Neural cell (in vitro differentiated cells): ENCODE measurements around the gene RAB41. TPM values are rescaled to one million over a fixed set of nuclear protein-coding genes. Genes with fewer than 3 reads are reported as not detected.

Experiments
- H2AFZ ChIP-seq: fragments of 200-600, 300-800 bp; sonication (generic), shearing (Covaris generic); 2 replicates; pipeline ENCODE4 v1.6.0; 2014; ENCODE audit warnings: low read depth, mild to moderate bottlenecking, antibody characterized with exemption, low read length, moderate library complexity
- H3F3A ChIP-seq: fragments of 200-600 bp; shearing (Covaris generic); 2 replicates; pipeline ENCODE4 v1.6.1; 2016; ENCODE audit warnings: mild to moderate bottlenecking, moderate library complexity, mixed read lengths, antibody characterized with exemption, low read length; ENCODE audit not compliant: insufficient read depth, poor library complexity, severe bottlenecking
- H3K27ac ChIP-seq: fragments of 200-600, 300-800 bp; sonication (generic), shearing (Covaris generic); 2 replicates; pipeline ENCODE4 v1.5.1; 2014; ENCODE audit warnings: mild to moderate bottlenecking, low read length, moderate library complexity
- H3K27me3 ChIP-seq: fragments of 300-800, 200-600 bp; sonication (generic), shearing (Covaris generic); 2 replicates; pipeline ENCODE4 v1.6.0; 2014; ENCODE audit warnings: mild to moderate bottlenecking, low read depth, low read length, moderate library complexity; ENCODE audit not compliant: insufficient read depth
- H3K36me3 ChIP-seq: fragments of 300-800, 200-600 bp; sonication (generic), shearing (Covaris generic); 2 replicates; pipeline ENCODE4 v1.5.1; 2014; ENCODE audit warnings: mild to moderate bottlenecking, antibody characterized with exemption, low read length, moderate library complexity; ENCODE audit not compliant: insufficient read depth
- H3K4me2 ChIP-seq: fragments of 300-800, 200-600 bp; sonication (generic), shearing (Covaris generic); 2 replicates; pipeline ENCODE4 v1.6.0; 2014; ENCODE audit warnings: mild to moderate bottlenecking, low read length
- H3K4me3 ChIP-seq: fragments of 300-800, 200-600 bp; sonication (generic), shearing (Covaris generic); 2 replicates; pipeline ENCODE4 v1.5.1; 2014; ENCODE audit warnings: mild to moderate bottlenecking, low read length, moderate library complexity
- H3K79me2 ChIP-seq: fragments of 200-600 bp; shearing (Covaris generic); replicated peaks from 2 replicates; pipeline ENCODE4 v1.6.0; 2014; ENCODE audit warnings: mild to moderate bottlenecking, low read length, moderate library complexity; ENCODE audit not compliant: insufficient read depth
- H3K9ac ChIP-seq: fragments of 300-800, 200-600 bp; sonication (generic), shearing (Covaris generic); 2 replicates; pipeline ENCODE4 v1.6.1; 2016; ENCODE audit warnings: mild to moderate bottlenecking, low read length, mixed read lengths
- H3K9me2 ChIP-seq: fragments of 200-600 bp; shearing (Covaris generic); 2 replicates; pipeline ENCODE4 v1.6.1; 2016; ENCODE audit warnings: mild to moderate bottlenecking, low read length, mixed read lengths; ENCODE audit not compliant: insufficient read depth
- H3K9me3 ChIP-seq: fragments of 200-600, 300-800 bp; sonication (generic), shearing (Covaris generic); 2 replicates; pipeline ENCODE4 v1.6.1; 2016; ENCODE audit warnings: mild to moderate bottlenecking, mixed run types, low read length, moderate library complexity, mixed read lengths
- H4K20me1 ChIP-seq: fragments of 200-600 bp; shearing (Covaris generic); 2 replicates; pipeline ENCODE4 v1.6.1; 2016; ENCODE audit warnings: mild to moderate bottlenecking, mixed run types; ENCODE audit not compliant: insufficient read depth
- EP300 ChIP-seq: fragments of 450-650 bp; conservative IDR thresholded peaks from 2 replicates; pipeline ENCODE4 v1.6.1; 2014; ENCODE audit warnings: antibody characterized with exemption, mild to moderate bottlenecking, moderate library complexity; ENCODE audit not compliant: poor library complexity, severe bottlenecking
- EZH2 ChIP-seq: fragments of 200-600, 300-800 bp; shearing (Covaris generic), sonication (generic); IDR thresholded peaks from 2 replicates; pipeline ENCODE4 v1.6.1; 2014; ENCODE audit warnings: antibody characterized with exemption, low read length, borderline replicate concordance, mild to moderate bottlenecking; ENCODE audit not compliant: insufficient read depth, poor library complexity, severe bottlenecking
- MXI1 ChIP-seq: fragments of 450-650 bp; conservative IDR thresholded peaks from 2 replicates; pipeline ENCODE4 v1.6.1; 2014; ENCODE audit warnings: antibody characterized with exemption, mild to moderate bottlenecking; ENCODE audit not compliant: poor library complexity, severe bottlenecking
- POLR2AphosphoS5 ChIP-seq: IDR thresholded peaks from 2 replicates; pipeline ENCODE4 v1.6.1; 2012
- RAD21 ChIP-seq: fragments of 450-650 bp; conservative IDR thresholded peaks from 2 replicates; pipeline ENCODE4 v1.6.1; 2014; ENCODE audit warnings: antibody characterized with exemption, mild to moderate bottlenecking, moderate library complexity
- SMC3 ChIP-seq: fragments of 450-650 bp; conservative IDR thresholded peaks from 2 replicates; pipeline ENCODE4 v1.6.1; 2014; ENCODE audit warnings: antibody characterized with exemption, mild to moderate bottlenecking, moderate library complexity; ENCODE audit not compliant: poor library complexity
- TAF1 ChIP-seq: IDR thresholded peaks from 2 replicates; pipeline ENCODE4 v1.6.1; 2012; ENCODE audit warnings: low read depth
- polyA plus RNA-seq: library from polyadenylated mRNA; depleted of rRNA; stranded (reverse); fragments of >200 nt; gene quantifications from 2 replicates; pipeline ENCODE4 v1.2.3, GENCODE V29; 2014
- TF ChIP-seq, protein P1 (sequence below): fragments of 450-650 bp; IDR thresholded peaks from 2 replicates; pipeline ENCODE4 v1.5.1; 2014; ENCODE audit warnings: antibody characterized with exemption, mild to moderate bottlenecking, moderate library complexity; ENCODE audit not compliant: poor library complexity, severe bottlenecking
- TF ChIP-seq, protein P2 (sequence below): IDR thresholded peaks from 2 replicates; pipeline ENCODE4 v1.6.1; 2012; ENCODE audit warnings: borderline replicate concordance

RAB41 gene
- polyA plus RNA-seq, 1 donor from 2014 or later = not detected

DNA sequence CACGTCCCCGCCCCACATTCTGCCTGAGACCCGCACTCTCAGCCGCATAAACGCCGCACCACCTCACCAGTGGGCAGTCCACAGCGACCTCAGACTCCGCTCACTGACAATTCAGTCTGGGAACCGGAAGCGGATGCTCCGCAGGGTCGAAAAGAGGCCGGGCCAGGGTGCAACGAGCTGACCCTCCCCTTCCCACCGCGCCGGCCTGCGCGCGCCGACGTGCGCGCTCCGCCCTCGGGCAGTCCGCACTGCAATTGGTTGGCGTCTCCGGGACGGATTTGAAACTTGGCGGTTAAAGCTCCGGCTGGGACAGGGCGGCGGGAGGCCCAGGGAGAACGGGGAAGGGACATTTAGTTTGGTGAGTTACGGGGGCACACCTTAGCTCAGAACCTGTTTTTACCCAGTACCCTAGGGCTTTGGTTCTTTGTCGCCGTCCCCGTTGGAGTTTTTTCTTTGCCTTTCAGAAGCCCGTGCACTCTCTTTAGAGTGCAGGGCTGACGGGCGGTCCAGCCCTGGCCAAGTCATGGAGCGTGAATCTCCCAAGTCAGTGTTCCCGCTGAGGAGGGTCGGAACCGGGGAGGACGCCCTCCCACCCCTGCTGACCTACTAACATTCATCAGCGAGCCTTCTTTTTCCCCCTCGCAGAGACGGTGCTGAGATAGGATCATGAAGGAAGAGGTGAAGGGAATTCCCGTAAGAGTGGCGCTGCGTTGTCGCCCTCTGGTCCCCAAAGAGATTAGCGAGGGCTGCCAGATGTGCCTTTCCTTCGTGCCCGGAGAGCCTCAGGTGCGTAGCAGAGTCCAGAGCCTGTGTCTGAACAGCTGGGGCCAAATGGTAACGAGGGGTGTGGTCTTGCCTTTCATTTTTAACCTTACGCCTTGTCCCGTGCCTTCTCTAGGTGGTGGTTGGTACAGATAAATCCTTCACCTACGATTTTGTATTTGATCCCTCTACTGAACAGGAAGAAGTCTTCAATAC, 8.1 kb downstream of the RAB41 start, which contains the start of the genes KIF4A and PDZD11:
Gene KIF4A (plus strand): TSS at position 312 of the 978 bp plus-strand sequence. CDS start 355 bp downstream, at position 667.
Gene PDZD11 (minus strand): TSS at position 135 of the 978 bp plus-strand sequence. CDS start 586 bp downstream, outside the sequence.
- H3K9me3 ChIP-seq = no peaks in the 10 kb centered on the region
- peak within 1 kb of the TSS; percentile 73 for H3K4me3 ChIP-seq
- TF ChIP-seq MXI1 (peak; percentile 91), SMC3 (peak; percentile 13), RAD21 (peak; percentile 38), EP300 (no peak), TAF1 (no peak), POLR2AphosphoS5 (peak; percentile 79)
- TF ChIP-seq, protein P1, sequence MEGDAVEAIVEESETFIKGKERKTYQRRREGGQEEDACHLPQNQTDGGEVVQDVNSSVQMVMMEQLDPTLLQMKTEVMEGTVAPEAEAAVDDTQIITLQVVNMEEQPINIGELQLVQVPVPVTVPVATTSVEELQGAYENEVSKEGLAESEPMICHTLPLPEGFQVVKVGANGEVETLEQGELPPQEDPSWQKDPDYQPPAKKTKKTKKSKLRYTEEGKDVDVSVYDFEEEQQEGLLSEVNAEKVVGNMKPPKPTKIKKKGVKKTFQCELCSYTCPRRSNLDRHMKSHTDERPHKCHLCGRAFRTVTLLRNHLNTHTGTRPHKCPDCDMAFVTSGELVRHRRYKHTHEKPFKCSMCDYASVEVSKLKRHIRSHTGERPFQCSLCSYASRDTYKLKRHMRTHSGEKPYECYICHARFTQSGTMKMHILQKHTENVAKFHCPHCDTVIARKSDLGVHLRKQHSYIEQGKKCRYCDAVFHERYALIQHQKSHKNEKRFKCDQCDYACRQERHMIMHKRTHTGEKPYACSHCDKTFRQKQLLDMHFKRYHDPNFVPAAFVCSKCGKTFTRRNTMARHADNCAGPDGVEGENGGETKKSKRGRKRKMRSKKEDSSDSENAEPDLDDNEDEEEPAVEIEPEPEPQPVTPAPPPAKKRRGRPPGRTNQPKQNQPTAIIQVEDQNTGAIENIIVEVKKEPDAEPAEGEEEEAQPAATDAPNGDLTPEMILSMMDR = no peak
- H3K9ac ChIP-seq = peak within 1 kb of the TSS; percentile 65
- no peaks in the 10 kb centered on the region for H3K27me3 ChIP-seq
- peaks cover 15% of the 10 kb centered on the region for H3K79me2 ChIP-seq
- no peaks in the 10 kb centered on the region for H3K36me3 ChIP-seq
- H2AFZ ChIP-seq = peak within 1 kb of the TSS; percentile 21
- no peaks in the 10 kb centered on the region for H3K9me2 ChIP-seq
- H3F3A ChIP-seq = no peaks in the 10 kb centered on the region
- H3K4me2 ChIP-seq = peak within 1 kb of the TSS; percentile 44
- H4K20me1 ChIP-seq = no peaks in the 10 kb centered on the region
- H3K27ac ChIP-seq = no peak within 1 kb of the TSS

DNA sequence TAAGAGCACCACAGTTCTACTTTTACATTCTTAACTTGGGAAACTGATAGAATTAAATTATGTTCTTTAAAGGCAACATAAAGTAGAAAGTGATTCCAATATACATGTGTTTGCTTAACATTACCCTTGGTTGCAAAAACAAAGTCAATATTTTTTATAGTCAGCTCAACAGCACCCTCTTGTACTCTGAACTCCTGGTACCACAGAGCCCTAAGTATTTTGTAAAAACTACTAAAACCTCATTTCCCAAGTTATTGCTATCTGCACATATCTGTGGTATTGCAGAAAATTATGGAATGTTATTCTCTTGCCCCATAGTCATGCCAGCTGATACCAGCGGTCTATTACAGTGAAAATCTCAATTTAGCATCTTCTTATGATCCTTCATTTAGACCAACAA, 10.8 kb downstream of the RAB41 start:
- Histone ChIP-seq H3K9me2 (no peaks in the 10 kb centered on the region), H2AFZ (no peak overlapping the region), H3K79me2 (peaks cover 15% of the 10 kb centered on the region), H3K9ac (no peak overlapping the region), H3K36me3 (no peaks in the 10 kb centered on the region), H3F3A (no peaks in the 10 kb centered on the region), H3K4me2 (no peak overlapping the region), H3K27me3 (no peaks in the 10 kb centered on the region), H4K20me1 (no peaks in the 10 kb centered on the region), H3K27ac (no peak overlapping the region), H3K4me3 (no peak overlapping the region), H3K9me3 (no peaks in the 10 kb centered on the region)
- TF ChIP-seq TAF1 (no peak), RAD21 (no peak), POLR2AphosphoS5 (no peak), EP300 (no peak), EZH2 (no peak), MXI1 (no peak), SMC3 (no peak)
- TF ChIP-seq, protein P1 = no peak
- TF ChIP-seq, protein P2, sequence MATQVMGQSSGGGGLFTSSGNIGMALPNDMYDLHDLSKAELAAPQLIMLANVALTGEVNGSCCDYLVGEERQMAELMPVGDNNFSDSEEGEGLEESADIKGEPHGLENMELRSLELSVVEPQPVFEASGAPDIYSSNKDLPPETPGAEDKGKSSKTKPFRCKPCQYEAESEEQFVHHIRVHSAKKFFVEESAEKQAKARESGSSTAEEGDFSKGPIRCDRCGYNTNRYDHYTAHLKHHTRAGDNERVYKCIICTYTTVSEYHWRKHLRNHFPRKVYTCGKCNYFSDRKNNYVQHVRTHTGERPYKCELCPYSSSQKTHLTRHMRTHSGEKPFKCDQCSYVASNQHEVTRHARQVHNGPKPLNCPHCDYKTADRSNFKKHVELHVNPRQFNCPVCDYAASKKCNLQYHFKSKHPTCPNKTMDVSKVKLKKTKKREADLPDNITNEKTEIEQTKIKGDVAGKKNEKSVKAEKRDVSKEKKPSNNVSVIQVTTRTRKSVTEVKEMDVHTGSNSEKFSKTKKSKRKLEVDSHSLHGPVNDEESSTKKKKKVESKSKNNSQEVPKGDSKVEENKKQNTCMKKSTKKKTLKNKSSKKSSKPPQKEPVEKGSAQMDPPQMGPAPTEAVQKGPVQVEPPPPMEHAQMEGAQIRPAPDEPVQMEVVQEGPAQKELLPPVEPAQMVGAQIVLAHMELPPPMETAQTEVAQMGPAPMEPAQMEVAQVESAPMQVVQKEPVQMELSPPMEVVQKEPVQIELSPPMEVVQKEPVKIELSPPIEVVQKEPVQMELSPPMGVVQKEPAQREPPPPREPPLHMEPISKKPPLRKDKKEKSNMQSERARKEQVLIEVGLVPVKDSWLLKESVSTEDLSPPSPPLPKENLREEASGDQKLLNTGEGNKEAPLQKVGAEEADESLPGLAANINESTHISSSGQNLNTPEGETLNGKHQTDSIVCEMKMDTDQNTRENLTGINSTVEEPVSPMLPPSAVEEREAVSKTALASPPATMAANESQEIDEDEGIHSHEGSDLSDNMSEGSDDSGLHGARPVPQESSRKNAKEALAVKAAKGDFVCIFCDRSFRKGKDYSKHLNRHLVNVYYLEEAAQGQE = no peak
